HG03103 (cell line): ENCODE data around the gene TUBGCP2.
"Not testable (repeated sequence)": the region's sequence is repeated elsewhere in the genome, so short reads cannot be mapped to it uniquely, and the experiment has no call there.

Experiments
- ATAC-seq: cut with Tn5 transposase; IDR thresholded peaks from one replicate; pipeline ENCODE4 v1.9.1; 2021; ENCODE audit warnings: low read depth; ENCODE audit not compliant: unreplicated experiment

TUBGCP2 gene

GRCh38 chr10:133326745-133327650 is 18.3 kb upstream of the TUBGCP2 start:
- ATAC-seq, result no peak

- no peak for ATAC-seq
Measured at GRCh38 chr10:133326223-133326551, 17.5 kb upstream of the TUBGCP2 start.

GRCh38 chr10:133325440-133326222 is 17.0 kb upstream of the TUBGCP2 start:
- ATAC-seq, result no peak

- ATAC-seq, result no peak
Measured at GRCh38 chr10:133324857-133325260, 16.2 kb upstream of the TUBGCP2 start.

- no peak for ATAC-seq
Measured at GRCh38 chr10:133324198-133324792, 15.6 kb upstream of the TUBGCP2 start.

GRCh38 chr10:133322064-133322709 is 13.5 kb upstream of the TUBGCP2 start:
- not testable (repeated sequence) for ATAC-seq

GRCh38 chr10:133320852-133321422 is 12.3 kb upstream of the TUBGCP2 start:
- not testable (repeated sequence) for ATAC-seq

- ATAC-seq, result peak; percentile 87
Measured at GRCh38 chr10:133318494-133319127, 9.9 kb upstream of the TUBGCP2 start.

- ATAC-seq, result no peak
Measured at GRCh38 chr10:133316732-133317131, 8.1 kb upstream of the TUBGCP2 start.

GRCh38 chr10:133316266-133316665 is 7.6 kb upstream of the TUBGCP2 start:
- no peak for ATAC-seq

GRCh38 chr10:133315847-133316246 is 7.2 kb upstream of the TUBGCP2 start:
- ATAC-seq, result no peak

- no peak for ATAC-seq
Measured at GRCh38 chr10:133314911-133315310, 6.2 kb upstream of the TUBGCP2 start.

- no peak for ATAC-seq
Measured at GRCh38 chr10:133313192-133313591, 4.5 kb upstream of the TUBGCP2 start.

- ATAC-seq, result no peak
Measured at GRCh38 chr10:133312769-133313145, 4.1 kb upstream of the TUBGCP2 start.

GRCh38 chr10:133312016-133312768 is 3.5 kb upstream of the TUBGCP2 start:
- no peak for ATAC-seq

GRCh38 chr10:133311570-133311969 is 2.9 kb upstream of the TUBGCP2 start:
- no peak for ATAC-seq

- ATAC-seq, result no peak
Measured at GRCh38 chr10:133310789-133311188, 2.1 kb upstream of the TUBGCP2 start.

GRCh38 chr10:133310399-133310755 is 1.7 kb upstream of the TUBGCP2 start:
- ATAC-seq, result no peak

GRCh38 chr10:133309720-133310398 is 1.2 kb upstream of the TUBGCP2 start:
- no peak for ATAC-seq
